ENCODE results near the gene SAPCD2. TPM values are rescaled to one million over a fixed set of nuclear protein-coding genes. Genes with fewer than 3 reads are reported as not detected.
A peak's percentile ranks its signal among the peaks of the same experiment; 100 is the strongest.

SAPCD2 gene
- total and polyA plus RNA-seq, 9 donors: 0.10 to 0.62 (median 0.31) TPM; not detected in 2

GRCh38 chr9:137087409-137087925 is 17.1 kb upstream of the SAPCD2 start:
- 9 to 10% (median 10%) methylated on average over 22 of the region's 22 CpGs for WGBS, 3 donors
- Histone ChIP-seq H3K27me3 (no peaks in the 10 kb centered on the region), H3K4me3 (peak overlapping the region; percentile 82), H3K4me1 (ENCODE audit: insufficient read depth) (peaks cover 9% of the 10 kb centered on the region), H3K9me3 (no peaks in the 10 kb centered on the region), H3K36me3 (no peaks in the 10 kb centered on the region), H3K27ac (peak overlapping the region; percentile 3 to 68)
- no peak for DNase-seq
- TF ChIP-seq EP300 (IDR thresholded peaks at IDR 0.05) (no peak), POLR2A (IDR thresholded peaks at IDR 0.05) (no peak)
- TF ChIP-seq, protein P1, sequence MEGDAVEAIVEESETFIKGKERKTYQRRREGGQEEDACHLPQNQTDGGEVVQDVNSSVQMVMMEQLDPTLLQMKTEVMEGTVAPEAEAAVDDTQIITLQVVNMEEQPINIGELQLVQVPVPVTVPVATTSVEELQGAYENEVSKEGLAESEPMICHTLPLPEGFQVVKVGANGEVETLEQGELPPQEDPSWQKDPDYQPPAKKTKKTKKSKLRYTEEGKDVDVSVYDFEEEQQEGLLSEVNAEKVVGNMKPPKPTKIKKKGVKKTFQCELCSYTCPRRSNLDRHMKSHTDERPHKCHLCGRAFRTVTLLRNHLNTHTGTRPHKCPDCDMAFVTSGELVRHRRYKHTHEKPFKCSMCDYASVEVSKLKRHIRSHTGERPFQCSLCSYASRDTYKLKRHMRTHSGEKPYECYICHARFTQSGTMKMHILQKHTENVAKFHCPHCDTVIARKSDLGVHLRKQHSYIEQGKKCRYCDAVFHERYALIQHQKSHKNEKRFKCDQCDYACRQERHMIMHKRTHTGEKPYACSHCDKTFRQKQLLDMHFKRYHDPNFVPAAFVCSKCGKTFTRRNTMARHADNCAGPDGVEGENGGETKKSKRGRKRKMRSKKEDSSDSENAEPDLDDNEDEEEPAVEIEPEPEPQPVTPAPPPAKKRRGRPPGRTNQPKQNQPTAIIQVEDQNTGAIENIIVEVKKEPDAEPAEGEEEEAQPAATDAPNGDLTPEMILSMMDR (IDR thresholded peaks at IDR 0.05): no peak
- intact Hi-C loops (cut with DNase I): no loop called here

DNA sequence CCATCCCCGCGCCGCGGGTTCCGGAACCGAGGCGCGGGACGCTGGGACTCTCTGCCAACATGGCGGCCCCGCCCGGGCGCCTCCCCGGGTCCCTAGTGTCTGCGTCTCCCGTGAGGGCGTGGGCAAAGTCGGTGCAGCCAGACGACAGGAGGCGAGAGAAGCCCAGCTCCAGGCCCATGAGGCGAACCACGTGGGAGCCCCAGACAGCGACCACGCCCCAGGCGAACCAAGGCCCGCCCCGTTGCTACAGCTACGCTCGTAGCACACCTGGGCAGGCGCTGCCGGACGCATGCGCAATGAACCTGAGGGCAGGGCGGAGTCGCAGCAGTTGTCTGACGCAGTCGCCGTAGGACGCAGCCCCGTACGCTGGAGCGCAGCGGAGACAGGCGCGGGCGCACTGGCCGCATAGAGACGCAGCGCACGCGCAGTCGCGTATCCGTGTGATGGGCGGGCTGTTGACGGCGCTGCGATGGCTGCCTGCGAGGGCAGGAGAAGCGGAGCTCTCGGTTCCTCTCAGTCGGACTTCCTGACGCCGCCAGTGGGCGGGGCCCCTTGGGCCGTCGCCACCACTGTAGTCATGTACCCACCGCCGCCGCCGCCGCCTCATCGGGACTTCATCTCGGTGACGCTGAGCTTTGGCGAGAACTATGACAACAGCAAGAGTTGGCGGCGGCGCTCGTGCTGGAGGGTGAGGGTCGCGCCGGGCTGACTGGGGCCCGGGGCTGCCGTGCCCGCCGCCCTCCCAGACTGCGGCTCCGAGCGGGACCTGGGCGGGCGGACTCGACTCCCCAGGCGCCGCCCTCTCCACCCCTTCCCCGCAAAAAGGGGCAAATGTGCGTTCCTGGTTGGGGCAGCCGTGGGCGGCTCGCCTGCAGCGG is 16.4 kb upstream of the SAPCD2 start, which contains the start of gene MAN1B1:
MAN1B1 (plus strand) TSS at position 455 of the 878 bp plus-strand sequence; CDS start at position 470, 15 bp downstream.
- peak within 1 kb of the TSS; percentile 55 to 68 for H3K27ac ChIP-seq
- peaks cover 9% of the 10 kb centered on the region for H3K4me1 ChIP-seq (ENCODE audit: insufficient read depth)
- H3K36me3 ChIP-seq: no peaks in the 10 kb centered on the region
- TF ChIP-seq POLR2A (IDR thresholded peaks at IDR 0.05): peak; percentile 87
- TF ChIP-seq, protein P1 (IDR thresholded peaks at IDR 0.05): no peak
- no peak for TF ChIP-seq EP300 (IDR thresholded peaks at IDR 0.05)
- 0 to 1% (median 0%) methylated on average over 33 to 101 of the region's 101 CpGs for WGBS, 3 donors
- peak; percentile 97 to 99 (median 98) for DNase-seq
- intact Hi-C loops (cut with DNase I): no loop called here
- no peaks in the 10 kb centered on the region for H3K27me3 ChIP-seq
- H3K9me3 ChIP-seq: no peaks in the 10 kb centered on the region
- H3K4me3 ChIP-seq: peak within 1 kb of the TSS; percentile 82

DNA sequence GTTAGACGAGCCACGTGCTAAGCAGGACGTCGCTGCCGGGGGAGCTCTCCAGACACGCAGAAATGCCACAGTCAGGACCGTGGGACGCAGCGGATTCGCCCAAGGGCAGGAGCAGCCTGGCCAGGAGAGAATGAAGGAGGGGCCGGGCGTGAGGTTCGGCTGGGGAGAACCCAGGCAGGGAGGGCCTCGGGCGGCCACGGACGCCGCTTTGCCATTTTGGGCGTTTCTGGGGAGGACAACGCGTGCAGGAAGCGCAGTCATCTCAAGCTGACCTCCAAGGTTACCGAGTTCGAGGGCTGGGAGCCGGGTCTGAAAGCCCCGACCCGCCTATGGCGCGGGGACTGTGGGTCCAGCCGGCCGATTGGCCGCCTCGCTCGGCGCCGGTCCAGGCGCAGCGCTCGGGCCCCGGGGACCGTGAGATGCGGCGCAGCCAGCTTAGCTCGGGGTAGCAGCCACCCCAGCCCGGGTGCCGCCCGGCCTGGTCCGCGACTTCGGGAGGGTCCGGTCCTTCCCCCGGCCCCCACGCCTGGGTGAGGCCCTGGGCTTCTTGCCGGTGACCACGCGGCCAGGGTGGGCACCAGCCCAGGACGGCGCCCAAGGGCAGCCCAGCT is 15.7 kb upstream of the SAPCD2 start:
- Histone ChIP-seq H3K4me1 (ENCODE audit: insufficient read depth) (peaks cover 9% of the 10 kb centered on the region), H3K27me3 (no peaks in the 10 kb centered on the region), H3K9me3 (no peaks in the 10 kb centered on the region), H3K27ac (peak overlapping the region; percentile 55 to 68), H3K4me3 (peak overlapping the region; percentile 82), H3K36me3 (no peaks in the 10 kb centered on the region)
- 1 to 2% (median 2%) methylated on average over 26 to 58 of the region's 58 CpGs for WGBS, 3 donors
- no peak for TF ChIP-seq EP300 (IDR thresholded peaks at IDR 0.05)
- TF ChIP-seq, protein P1 (IDR thresholded peaks at IDR 0.05): no peak
- no peak for TF ChIP-seq POLR2A (IDR thresholded peaks at IDR 0.05)
- DNase-seq: peak in 3 of 5 donors; percentile 37 to 57 (median 45)
- intact Hi-C loops (cut with DNase I): no loop called here

DNA sequence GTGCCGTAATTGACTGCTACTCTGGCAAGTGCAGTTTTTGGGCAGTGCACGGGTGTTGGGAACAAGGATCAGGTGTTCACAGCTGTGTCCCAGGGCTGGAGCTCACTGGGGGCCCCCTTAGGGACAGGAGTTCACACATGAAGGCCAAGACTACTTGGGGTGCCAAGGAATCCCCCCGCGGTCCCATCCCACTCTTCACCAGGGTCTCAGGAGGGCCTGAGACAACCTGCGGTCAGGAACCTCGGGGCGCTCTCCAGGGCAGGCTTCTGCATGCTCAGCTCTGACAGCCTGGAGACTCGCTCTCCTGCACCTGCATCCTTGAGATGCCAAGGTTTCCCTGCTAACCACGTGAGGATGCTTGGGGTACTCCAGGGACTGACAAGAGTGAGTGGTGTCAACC is 14.2 kb upstream of the SAPCD2 start:
- H3K27ac ChIP-seq: no peak overlapping the region
- TF ChIP-seq, protein P1 (IDR thresholded peaks at IDR 0.05): no peak
- TF ChIP-seq POLR2A (IDR thresholded peaks at IDR 0.05) (no peak), EP300 (IDR thresholded peaks at IDR 0.05) (no peak)
- 66 to 77% (median 67%) methylated on average over 9 of the region's 9 CpGs for WGBS, 3 donors
- no peaks in the 10 kb centered on the region for H3K36me3 ChIP-seq
- no peaks in the 10 kb centered on the region for H3K9me3 ChIP-seq
- no peak overlapping the region for H3K4me3 ChIP-seq
- peak in 1 of 5 donors; percentile 33 for DNase-seq
- peaks cover 9% of the 10 kb centered on the region for H3K4me1 ChIP-seq (ENCODE audit: insufficient read depth)
- intact Hi-C loops (cut with DNase I): no loop called here
- H3K27me3 ChIP-seq: no peaks in the 10 kb centered on the region

All from ovary (tissue), 9 donors.